Suprapubic skin (tissue), 3 donors: Measurements from ENCODE around the gene NEXN.

Experiments
- CTCF ChIP-seq, 2 donors: fragments of 200-600 bp in 1 of 2; fragments of 450-650 bp in 1 of 2; sonication (generic) in 1 of 2; IDR thresholded peaks; one replicate each; pipeline ENCODE4 v1.5.1; 2016 to 2019; ENCODE audit warnings: antibody characterized with exemption in 2 of 2, mild to moderate bottlenecking in 1 of 2, moderate library complexity in 1 of 2
- POLR2A ChIP-seq, 2 donors: fragments of 450-650 bp; IDR thresholded peaks; one replicate each; pipeline ENCODE4 v1.6.1; 2017; ENCODE audit warnings: antibody characterized with exemption in 2 of 2, mild to moderate bottlenecking in 2 of 2, moderate library complexity in 2 of 2

GRCh38 chr1:77951328-77951727 is 62.9 kb downstream of the NEXN start:
- no peak for TF ChIP-seq CTCF (IDR thresholded peaks at IDR 0.05)
- TF ChIP-seq POLR2A (IDR thresholded peaks at IDR 0.05): no peak
